Colonic mucosa (tissue), 4 donors: ENCODE results near the gene DNAH7. TPM values are rescaled to one million over a fixed set of nuclear protein-coding genes. Genes with fewer than 3 reads are reported as not detected.

Source experiments
- DNase-seq: peaks from one replicate; pipeline ENCODE4 v3.0.0-alpha.2; 2020
- H3K27ac ChIP-seq: fragments of 200-600 bp; one replicate; pipeline ENCODE4 v1.8.0; 2021
- H3K27me3 ChIP-seq: fragments of 200-600 bp; one replicate; pipeline ENCODE4 v1.8.0; 2021
- H3K36me3 ChIP-seq: fragments of 200-600 bp; one replicate; pipeline ENCODE4 v1.8.0; 2021
- H3K4me1 ChIP-seq: fragments of 200-600 bp; one replicate; pipeline ENCODE4 v1.8.0; 2021; ENCODE audit warnings: mild to moderate bottlenecking
- H3K4me3 ChIP-seq: fragments of 200-600 bp; one replicate; pipeline ENCODE4 v1.8.0; 2021
- H3K9ac ChIP-seq, 2 donors: one replicate each; pipeline ENCODE4 v1.7.0; 2013; ENCODE audit warnings: control low read depth in 2 of 2, low read depth in 2 of 2, low read length in 2 of 2
- H3K9me3 ChIP-seq: fragments of 200-600 bp; one replicate; pipeline ENCODE4 v1.8.0; 2021
- CTCF ChIP-seq: fragments of 200-600 bp; IDR thresholded peaks from one replicate; pipeline ENCODE4 v1.8.0; 2022; ENCODE audit warnings: antibody characterized with exemption, mild to moderate bottlenecking
- intact Hi-C: fragments of 100-400 bp; cut with DNase I; formaldehyde crosslinking; loops from one replicate; pipeline ENCODE4 v1.14.1; 2022
- total RNA-seq, 2 donors: library from RNA; stranded (reverse); fragmentation: NEBNext Ultra II Directional in 1 of 2; extraction: Animal tissue kit (Norgen Biotek cat#: 25700) in 1 of 2; gene quantifications; one replicate each; pipeline ENCODE4 v1.2.1, GENCODE V29; 2021
- donor health status: healthy.
- donor health status: DM: no; HTN: no; CAD: no.
- donor health status: DM: no; HTN: no; CAD: no.

DNAH7 gene
- total RNA-seq, 2 donors from 2014 or later = 0.91 to 2.0 TPM

- H3K4me1 ChIP-seq = no peaks in the 10 kb centered on the region
- intact Hi-C loops = no loop called here
- no peak for DNase-seq
Measured at GRCh38 chr2:196041786-196042185, 26.9 kb downstream of the DNAH7 start.

GRCh38 chr2:196040218-196040617, 28.4 kb downstream of the DNAH7 start:
- Histone ChIP-seq H3K27ac (no peak overlapping the region), H3K27me3 (no peaks in the 10 kb centered on the region), H3K36me3 (no peaks in the 10 kb centered on the region), H3K9me3 (no peaks in the 10 kb centered on the region), H3K4me1 (no peaks in the 10 kb centered on the region), H3K9ac (no peak overlapping the region), H3K4me3 (no peak overlapping the region)
- no peak for TF ChIP-seq CTCF
- DNase-seq = no peak
- intact Hi-C loops = no loop called here

More at GRCh38 chr2:196041786-196042185, 26.9 kb downstream of the DNAH7 start:
- H3K27ac ChIP-seq = no peak overlapping the region
- no peak overlapping the region for H3K4me3 ChIP-seq
- TF ChIP-seq CTCF = no peak
- H3K36me3 ChIP-seq = no peaks in the 10 kb centered on the region
- no peaks in the 10 kb centered on the region for H3K27me3 ChIP-seq
- H3K9me3 ChIP-seq = no peaks in the 10 kb centered on the region
- no peak overlapping the region for H3K9ac ChIP-seq

GRCh38 chr2:196036442-196036841, 32.2 kb downstream of the DNAH7 start:
- DNase-seq = no peak

GRCh38 chr2:196018037-196018436, 50.6 kb downstream of the DNAH7 start:
- Histone ChIP-seq H3K27me3 (no peaks in the 10 kb centered on the region), H3K4me1 (no peaks in the 10 kb centered on the region), H3K9me3 (no peaks in the 10 kb centered on the region), H3K27ac (no peak overlapping the region), H3K36me3 (no peaks in the 10 kb centered on the region), H3K9ac (no peak overlapping the region), H3K4me3 (no peak overlapping the region)
- intact Hi-C loops = no loop called here
- TF ChIP-seq CTCF = no peak
- DNase-seq = no peak

More at GRCh38 chr2:196036442-196036841, 32.2 kb downstream of the DNAH7 start:
- H3K27ac ChIP-seq = no peak overlapping the region
- no peaks in the 10 kb centered on the region for H3K9me3 ChIP-seq
- H3K4me1 ChIP-seq = no peaks in the 10 kb centered on the region
- intact Hi-C loops = no loop called here
- no peak for TF ChIP-seq CTCF
- H3K9ac ChIP-seq = no peak overlapping the region
- H3K27me3 ChIP-seq = no peaks in the 10 kb centered on the region
- no peak overlapping the region for H3K4me3 ChIP-seq
- no peaks in the 10 kb centered on the region for H3K36me3 ChIP-seq

GRCh38 chr2:196012314-196012713, 56.3 kb downstream of the DNAH7 start:
- no peak for DNase-seq
- intact Hi-C loops = no loop called here
- Histone ChIP-seq H3K4me3 (no peak overlapping the region), H3K4me1 (no peaks in the 10 kb centered on the region), H3K27me3 (no peaks in the 10 kb centered on the region), H3K36me3 (no peaks in the 10 kb centered on the region), H3K27ac (no peak overlapping the region), H3K9me3 (no peaks in the 10 kb centered on the region), H3K9ac (no peak overlapping the region)
- no peak for TF ChIP-seq CTCF

GRCh38 chr2:196000551-196000950, 68.1 kb downstream of the DNAH7 start:
- intact Hi-C loops = no loop called here
- no peak for DNase-seq
- Histone ChIP-seq H3K36me3 (no peaks in the 10 kb centered on the region), H3K27ac (no peak overlapping the region), H3K4me1 (no peaks in the 10 kb centered on the region), H3K9ac (no peak overlapping the region), H3K4me3 (no peak overlapping the region), H3K27me3 (no peaks in the 10 kb centered on the region), H3K9me3 (no peaks in the 10 kb centered on the region)
- TF ChIP-seq CTCF = no peak
